ENCODE results near the gene PARD6G.

Gene PARD6G

DNA sequence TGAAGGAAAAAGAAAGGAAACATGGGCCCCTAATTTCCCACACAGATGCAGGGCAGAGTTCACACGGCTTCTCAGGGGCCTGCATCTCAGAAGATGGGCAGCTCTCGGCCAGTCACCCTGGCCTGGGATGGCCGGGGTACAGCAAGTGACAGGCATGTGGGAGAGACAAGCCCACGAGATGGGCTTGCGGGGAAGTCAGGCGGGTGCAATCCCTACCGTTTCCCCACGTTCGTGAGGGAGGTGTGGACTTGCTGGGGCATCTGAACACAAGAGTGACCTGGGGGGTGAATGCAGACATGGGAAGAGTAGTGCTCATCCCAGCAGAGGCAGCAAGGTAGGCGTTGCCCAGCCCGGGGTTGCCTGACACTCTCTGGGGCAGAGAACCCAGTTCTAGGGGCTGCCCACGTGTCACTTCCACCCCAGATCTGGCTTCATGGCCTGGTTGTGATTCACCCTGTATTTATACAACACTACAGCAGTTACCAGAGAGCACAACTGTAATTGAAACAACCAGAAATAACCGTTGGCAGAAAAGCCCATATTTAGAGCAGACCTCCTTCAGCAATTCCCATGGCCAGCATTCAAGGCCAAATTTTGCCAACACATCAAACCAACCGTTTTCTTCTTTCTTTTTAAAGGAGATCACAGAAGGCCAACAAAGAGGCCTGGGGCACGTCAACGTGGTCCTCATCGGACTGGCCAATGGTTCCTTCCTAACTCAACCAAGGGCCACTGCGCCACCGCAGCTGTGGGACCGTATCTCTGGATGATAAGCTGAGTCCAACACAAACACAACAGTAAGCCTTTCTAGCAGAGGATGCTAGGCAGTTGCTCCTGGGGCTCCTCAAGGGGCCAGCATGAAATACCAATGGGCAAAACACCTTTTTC, 58.4 kb downstream of the PARD6G start:
- no peak overlapping the region for H3K27ac ChIP-seq

DNA sequence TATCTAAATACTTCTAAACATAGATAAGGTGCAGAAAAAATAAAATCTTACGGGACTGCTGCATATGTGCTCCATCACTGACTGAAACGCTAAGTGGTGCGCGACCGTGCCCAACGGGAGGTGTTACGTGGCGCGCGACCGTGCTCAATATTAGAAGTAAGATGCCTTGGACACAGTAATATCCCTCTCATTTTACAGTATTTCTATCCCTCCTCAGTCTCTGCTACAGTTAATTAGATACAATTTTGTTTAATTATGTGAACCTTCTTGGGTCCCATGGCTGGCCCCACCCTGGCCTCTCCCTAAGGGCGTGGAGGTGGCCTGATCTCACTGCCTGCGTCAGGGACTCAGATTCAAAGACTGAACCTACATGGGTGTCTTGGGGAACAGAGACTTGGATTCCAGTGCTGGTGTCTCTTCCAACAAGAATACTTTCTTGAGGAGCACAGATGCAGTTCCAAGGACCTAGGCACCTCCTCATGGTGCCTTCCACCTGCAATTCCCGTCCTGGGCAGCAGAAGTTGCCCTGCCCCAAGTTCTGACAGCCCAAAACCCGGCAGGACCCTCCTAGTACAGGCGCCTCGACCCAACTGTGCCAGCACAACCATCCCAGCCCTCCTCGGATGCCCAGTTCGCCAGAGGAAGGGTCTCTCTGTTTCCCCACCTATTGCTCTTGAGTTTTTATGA, 59.2 kb downstream of the PARD6G start:
- TF ChIP-seq, protein P1, sequence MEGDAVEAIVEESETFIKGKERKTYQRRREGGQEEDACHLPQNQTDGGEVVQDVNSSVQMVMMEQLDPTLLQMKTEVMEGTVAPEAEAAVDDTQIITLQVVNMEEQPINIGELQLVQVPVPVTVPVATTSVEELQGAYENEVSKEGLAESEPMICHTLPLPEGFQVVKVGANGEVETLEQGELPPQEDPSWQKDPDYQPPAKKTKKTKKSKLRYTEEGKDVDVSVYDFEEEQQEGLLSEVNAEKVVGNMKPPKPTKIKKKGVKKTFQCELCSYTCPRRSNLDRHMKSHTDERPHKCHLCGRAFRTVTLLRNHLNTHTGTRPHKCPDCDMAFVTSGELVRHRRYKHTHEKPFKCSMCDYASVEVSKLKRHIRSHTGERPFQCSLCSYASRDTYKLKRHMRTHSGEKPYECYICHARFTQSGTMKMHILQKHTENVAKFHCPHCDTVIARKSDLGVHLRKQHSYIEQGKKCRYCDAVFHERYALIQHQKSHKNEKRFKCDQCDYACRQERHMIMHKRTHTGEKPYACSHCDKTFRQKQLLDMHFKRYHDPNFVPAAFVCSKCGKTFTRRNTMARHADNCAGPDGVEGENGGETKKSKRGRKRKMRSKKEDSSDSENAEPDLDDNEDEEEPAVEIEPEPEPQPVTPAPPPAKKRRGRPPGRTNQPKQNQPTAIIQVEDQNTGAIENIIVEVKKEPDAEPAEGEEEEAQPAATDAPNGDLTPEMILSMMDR (IDR thresholded peaks at IDR 0.05; ENCODE audit: low read depth, low read length), result no peak
- no peaks in the 10 kb centered on the region for H3K27me3 ChIP-seq (ENCODE audit: insufficient read depth, low read depth, severe bottlenecking)

More for the DNA sequence above, 58.4 kb downstream of the PARD6G start:
- DNase-seq, result no peak
- TF ChIP-seq, protein P1 (IDR thresholded peaks at IDR 0.05; ENCODE audit: low read depth, low read length), result no peak
- Histone ChIP-seq H3K9me3 (ENCODE audit: severe bottlenecking) (no peaks in the 10 kb centered on the region), H3K4me3 (ENCODE audit: low read depth, low read length) (no peak overlapping the region), H3K27me3 (ENCODE audit: insufficient read depth, low read depth, severe bottlenecking) (no peaks in the 10 kb centered on the region), H3K36me3 (no peaks in the 10 kb centered on the region)

DNA sequence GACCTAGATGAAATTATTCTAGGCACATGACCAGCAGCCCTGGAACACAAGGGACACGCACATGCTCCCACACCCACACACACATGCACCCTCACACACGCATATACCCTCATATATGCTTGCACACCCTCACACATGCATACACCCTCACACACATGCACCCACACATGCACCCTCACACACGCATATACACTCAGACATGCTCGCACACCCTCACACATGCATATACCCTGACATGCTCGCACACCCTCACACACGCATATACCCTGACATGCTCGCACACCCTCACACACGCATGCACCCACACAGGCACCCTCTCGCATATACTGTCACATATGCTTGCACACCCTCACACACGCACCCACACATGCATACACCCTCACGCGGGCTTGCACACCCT, 61.8 kb downstream of the PARD6G start:
- H3K36me3 ChIP-seq, result no peaks in the 10 kb centered on the region
- no peak overlapping the region for H3K27ac ChIP-seq
- H3K27me3 ChIP-seq (ENCODE audit: insufficient read depth, low read depth, severe bottlenecking), result no peaks in the 10 kb centered on the region
- no peak for DNase-seq
- TF ChIP-seq, protein P1 (IDR thresholded peaks at IDR 0.05; ENCODE audit: low read depth, low read length), result no peak
- H3K4me3 ChIP-seq (ENCODE audit: low read depth, low read length), result no peak overlapping the region
- H3K9me3 ChIP-seq (ENCODE audit: severe bottlenecking), result no peaks in the 10 kb centered on the region

More for the DNA sequence above, 59.2 kb downstream of the PARD6G start:
- no peak for DNase-seq
- Histone ChIP-seq H3K4me3 (ENCODE audit: low read depth, low read length) (no peak overlapping the region), H3K36me3 (no peaks in the 10 kb centered on the region), H3K9me3 (ENCODE audit: severe bottlenecking) (no peaks in the 10 kb centered on the region), H3K27ac (no peak overlapping the region)

DNA sequence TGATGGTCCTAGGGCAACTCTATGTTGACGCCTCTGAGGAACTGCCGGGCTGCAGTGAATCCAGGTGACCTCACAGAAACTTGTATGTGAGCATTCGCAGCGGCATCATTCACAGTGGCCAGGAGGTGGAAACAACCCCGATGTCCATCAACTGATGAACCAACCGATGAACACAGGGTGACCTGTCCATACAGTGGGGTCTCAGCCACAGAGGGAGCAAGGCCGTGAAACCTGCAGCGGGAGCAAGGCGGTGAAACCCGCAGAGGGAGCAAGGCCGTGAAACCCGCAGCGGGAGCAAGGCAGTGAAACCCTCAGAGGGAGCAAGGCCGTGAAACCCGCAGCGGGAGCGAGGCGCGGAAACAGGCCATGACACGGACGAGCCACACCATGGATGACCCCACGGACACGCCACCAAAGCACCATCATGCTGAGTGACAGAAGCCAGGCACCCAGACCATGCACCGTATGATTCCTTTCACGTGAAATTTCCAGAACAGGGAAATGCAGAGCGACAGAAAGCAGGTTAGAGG, 63.0 kb downstream of the PARD6G start:
- Histone ChIP-seq H3K27ac (no peak overlapping the region), H3K9me3 (ENCODE audit: severe bottlenecking) (no peaks in the 10 kb centered on the region), H3K4me3 (ENCODE audit: low read depth, low read length) (no peak overlapping the region), H3K36me3 (no peaks in the 10 kb centered on the region), H3K27me3 (ENCODE audit: insufficient read depth, low read depth, severe bottlenecking) (no peaks in the 10 kb centered on the region)
- no peak for DNase-seq
- TF ChIP-seq, protein P1 (IDR thresholded peaks at IDR 0.05; ENCODE audit: low read depth, low read length), result no peak

DNA sequence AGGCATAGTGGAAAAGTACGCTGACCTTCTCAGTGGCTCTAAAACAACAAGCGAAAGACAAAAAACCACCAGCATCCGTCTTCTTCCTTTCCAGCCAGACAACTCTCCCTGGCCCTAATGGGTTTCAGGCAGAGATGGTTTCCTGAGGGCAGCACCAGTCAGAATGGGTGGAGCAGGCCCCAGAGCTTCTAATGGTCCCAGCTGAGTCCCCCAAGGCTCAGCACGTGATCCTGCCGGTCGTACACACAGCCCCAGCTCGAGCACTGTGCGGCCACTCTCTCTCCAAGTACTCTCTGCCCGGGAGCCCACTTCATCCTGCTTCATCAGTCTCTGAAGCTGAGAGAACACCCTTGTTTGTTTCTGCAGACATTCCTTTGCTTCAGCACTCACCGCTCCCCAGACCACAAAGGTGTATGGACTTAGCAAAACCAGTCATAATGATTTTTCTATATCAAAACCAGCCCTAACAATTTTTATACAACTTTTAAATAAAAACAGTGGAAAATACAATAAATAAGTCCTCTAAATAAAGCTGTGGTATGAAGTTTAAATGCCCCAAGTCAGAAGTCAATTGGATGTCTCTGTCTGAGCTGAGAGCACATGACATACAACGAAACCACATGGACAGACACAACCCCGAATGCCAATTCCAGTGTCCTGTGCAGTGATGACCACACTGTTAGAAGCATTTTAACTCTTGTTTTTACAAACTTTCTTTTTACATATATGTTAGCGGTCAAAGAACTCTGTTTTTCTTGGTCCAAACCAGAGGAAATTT, 63.9 kb downstream of the PARD6G start:
- Histone ChIP-seq H3K36me3 (no peaks in the 10 kb centered on the region), H3K27ac (no peak overlapping the region), H3K4me3 (ENCODE audit: low read depth, low read length) (no peak overlapping the region), H3K27me3 (ENCODE audit: insufficient read depth, low read depth, severe bottlenecking) (no peaks in the 10 kb centered on the region), H3K9me3 (ENCODE audit: severe bottlenecking) (no peaks in the 10 kb centered on the region)
- DNase-seq, result no peak
- TF ChIP-seq, protein P1 (IDR thresholded peaks at IDR 0.05; ENCODE audit: low read depth, low read length), result no peak

All from WERI-Rb-1 (cell line).